Trophoblast cell (in vitro differentiated cells and primary cell): ENCODE results near the gene KRT76.

Experiments
- DNase-seq, 2 donors: peaks; one replicate each; pipeline ENCODE4 v3.0.0-alpha.2; 2016
- H2AFZ ChIP-seq: 2 replicates; pipeline ENCODE4 v1.6.1; 2013; ENCODE audit warnings: low read length, moderate library complexity, mild to moderate bottlenecking; ENCODE audit not compliant: insufficient read depth, poor library complexity
- H2AK5ac ChIP-seq: 2 replicates; pipeline ENCODE4 v1.6.1; 2013; ENCODE audit warnings: mild to moderate bottlenecking, low read length
- H2BK120ac ChIP-seq: 2 replicates; pipeline ENCODE4 v1.6.1; 2013; ENCODE audit warnings: low read length, mild to moderate bottlenecking, moderate library complexity; ENCODE audit not compliant: insufficient read depth, poor library complexity
- H2BK12ac ChIP-seq: 2 replicates; pipeline ENCODE4 v1.6.1; 2013; ENCODE audit warnings: mild to moderate bottlenecking, low read length, moderate library complexity
- H2BK5ac ChIP-seq: 2 replicates; pipeline ENCODE4 v1.6.1; 2013; ENCODE audit warnings: low read length, low read depth, moderate library complexity, mild to moderate bottlenecking; ENCODE audit not compliant: poor library complexity
- H3K14ac ChIP-seq: 2 replicates; pipeline ENCODE4 v1.6.1; 2013; ENCODE audit warnings: mild to moderate bottlenecking, low read length
- H3K18ac ChIP-seq: 2 replicates; pipeline ENCODE4 v1.6.1; 2013; ENCODE audit warnings: mild to moderate bottlenecking, low read length
- H3K23ac ChIP-seq: 2 replicates; pipeline ENCODE4 v1.6.1; 2013; ENCODE audit warnings: low read length
- H3K27ac ChIP-seq: 2 replicates; pipeline ENCODE4 v1.5.1; 2013; ENCODE audit warnings: low read depth, mild to moderate bottlenecking, inconsistent platforms, low read length, moderate library complexity
- H3K27me3 ChIP-seq: 2 replicates; pipeline ENCODE4 v1.6.1; 2013; ENCODE audit warnings: inconsistent platforms, mild to moderate bottlenecking, low read length, moderate library complexity; ENCODE audit not compliant: insufficient read depth
- H3K36me3 ChIP-seq, 2 experiments: 1 replicate in 1 of 2; 2 replicates in 1 of 2; pipeline ENCODE4 v1.6.1; 2013; ENCODE audit warnings: low read length in 2 of 2, mild to moderate bottlenecking in 2 of 2, moderate library complexity in 1 of 2; ENCODE audit not compliant: insufficient read depth in 2 of 2, control insufficient read depth in 1 of 2
- H3K4ac ChIP-seq: 2 replicates; pipeline ENCODE4 v1.6.1; 2013; ENCODE audit warnings: low read depth, mild to moderate bottlenecking, low read length, moderate library complexity
- H3K4me1 ChIP-seq, 2 experiments: 1 replicate in 1 of 2; 2 replicates in 1 of 2; pipeline ENCODE4 v1.6.1; 2013; ENCODE audit warnings: low read length in 2 of 2, mild to moderate bottlenecking in 2 of 2, moderate library complexity in 1 of 2; ENCODE audit not compliant: insufficient read depth in 2 of 2, control insufficient read depth in 1 of 2
- H3K4me2 ChIP-seq: 2 replicates; pipeline ENCODE4 v1.6.1; 2013; ENCODE audit warnings: inconsistent platforms, mild to moderate bottlenecking, low read length, moderate library complexity
- H3K4me3 ChIP-seq: 2 replicates; pipeline ENCODE4 v1.5.1; 2013; ENCODE audit warnings: mild to moderate bottlenecking, low read depth, low read length, inconsistent platforms
- H3K79me1 ChIP-seq: one replicate; pipeline ENCODE4 v1.6.1; 2013; ENCODE audit warnings: low read length
- H3K79me2 ChIP-seq: 2 replicates; pipeline ENCODE4 v1.6.1; 2013; ENCODE audit warnings: low read length, mild to moderate bottlenecking; ENCODE audit not compliant: control insufficient read depth, insufficient read depth, poor library complexity
- H3K9ac ChIP-seq: 2 replicates; pipeline ENCODE4 v1.6.1; 2013; ENCODE audit warnings: mild to moderate bottlenecking, low read length
- H3K9me3 ChIP-seq: 2 replicates; pipeline ENCODE4 v1.6.1; 2013; ENCODE audit warnings: low read depth, mild to moderate bottlenecking, control low read depth, inconsistent platforms, low read length; ENCODE audit not compliant: insufficient read depth
- H4K12ac ChIP-seq: 2 replicates; pipeline ENCODE4 v1.6.1; 2013; ENCODE audit warnings: low read depth, mild to moderate bottlenecking, low read length, moderate library complexity
- H4K8ac ChIP-seq: 2 replicates; pipeline ENCODE4 v1.6.1; 2013; ENCODE audit warnings: low read depth, mild to moderate bottlenecking, low read length, moderate library complexity
- H4K91ac ChIP-seq: one replicate; pipeline ENCODE4 v1.6.1; 2013; ENCODE audit warnings: low read depth, mild to moderate bottlenecking, low read length, moderate library complexity
- WGBS: extraction: QIAGEN DNeasy Blood & Tissue Kit; methylation state at CpG from one replicate; pipeline ENCODE4 v1.1.7; 2013; ENCODE audit warnings: missing lambda C conversion rate; ENCODE audit not compliant: insufficient read length, insufficient coverage; ENCODE audit errors: extremely low coverage; 5-methylcytosine and 5-hydroxymethylcytosine counted together

The KRT76 gene

DNA sequence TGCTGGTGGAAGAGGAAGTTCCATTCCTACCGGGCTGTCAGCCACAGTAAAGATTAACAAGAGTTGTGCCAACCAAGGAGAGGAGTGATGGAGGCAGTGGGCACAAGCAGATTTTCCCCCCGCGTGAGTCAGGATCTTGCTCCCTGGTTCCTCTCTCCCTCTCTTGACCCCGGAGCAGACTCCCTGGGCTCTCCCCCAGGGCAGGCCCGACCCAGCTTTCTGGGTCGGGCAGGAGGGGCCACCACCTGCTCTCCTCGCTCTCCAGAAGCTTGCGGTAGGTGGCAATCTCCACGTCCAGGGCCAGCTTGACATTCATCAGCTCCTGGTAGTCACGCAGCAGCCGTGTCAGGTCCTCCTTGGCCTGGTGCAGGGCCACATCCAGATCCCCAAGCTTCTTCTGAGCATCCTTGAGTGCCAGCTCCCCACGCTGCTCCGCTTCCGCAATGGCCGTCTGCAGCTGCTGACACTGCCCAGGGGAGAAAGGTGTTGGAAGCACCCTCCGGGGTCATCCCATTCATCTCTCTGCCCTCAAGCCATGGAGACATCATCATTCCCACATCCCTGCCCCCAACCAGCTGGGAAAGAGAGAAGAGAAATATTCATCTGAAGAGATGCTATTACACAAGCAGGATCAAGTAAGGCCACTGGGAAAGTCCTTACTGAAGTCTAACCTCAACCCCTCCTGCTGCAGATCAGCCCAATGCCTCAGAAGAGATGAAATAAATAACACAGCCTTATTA is 45.8 kb upstream of the KRT76 start:
- Histone ChIP-seq H3K4me3 (no peak overlapping the region), H2AK5ac (no peak overlapping the region)

DNA sequence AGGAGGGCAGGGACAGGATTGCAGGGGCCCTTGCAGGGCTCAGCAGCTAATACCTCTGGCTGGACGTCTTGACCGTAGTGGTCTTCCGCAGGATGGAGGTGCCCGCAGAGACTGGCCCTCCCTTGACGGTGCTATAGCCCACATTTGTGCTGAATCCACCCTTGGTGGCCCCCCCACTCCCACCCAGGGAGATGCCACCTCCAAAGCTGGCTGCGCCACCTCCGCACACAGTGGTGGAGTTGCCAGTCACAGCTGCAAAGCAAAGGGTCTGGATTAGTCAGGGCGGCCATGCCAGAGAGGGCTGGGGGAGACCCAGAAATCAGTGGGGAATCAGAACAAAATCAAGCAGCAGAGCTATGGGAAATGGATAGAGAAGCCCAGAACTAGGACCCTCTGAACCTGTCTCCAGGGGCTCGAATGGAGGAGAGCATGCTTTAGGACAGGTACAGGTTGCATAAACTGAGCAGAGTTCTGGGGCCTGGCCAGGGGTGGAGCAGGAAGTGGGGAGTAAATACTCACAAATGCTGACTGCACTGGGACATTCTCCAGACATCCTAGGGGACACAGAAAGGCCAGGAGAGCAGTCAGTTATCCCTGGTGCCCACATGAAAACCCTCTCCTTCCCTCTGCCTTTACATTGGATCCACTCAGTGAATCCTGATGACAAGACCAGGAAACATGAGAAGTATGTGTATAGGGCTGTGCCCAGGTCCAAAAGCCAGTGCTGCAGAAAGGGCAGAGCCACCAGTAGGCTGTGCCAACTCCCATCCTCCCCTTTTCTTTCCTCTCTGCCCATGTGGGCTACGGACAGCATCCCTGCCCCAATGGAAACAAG is 44.9 kb upstream of the KRT76 start:
- Histone ChIP-seq H2BK5ac (no peak overlapping the region), H3K4me2 (no peak overlapping the region), H3K14ac (no peak overlapping the region), H3K23ac (no peak overlapping the region), H3K79me2 (no peaks in the 10 kb centered on the region), H2AK5ac (no peak overlapping the region), H3K9me3 (no peaks in the 10 kb centered on the region), H3K27ac (no peak overlapping the region), H3K18ac (no peak overlapping the region), H3K36me3 (no peaks in the 10 kb centered on the region), H3K4me1 (peaks cover 0 to 1% of the 10 kb centered on the region in 2 experiments), H2BK120ac (no peak overlapping the region), H4K8ac (no peak overlapping the region), H3K4ac (no peak overlapping the region), H3K9ac (no peak overlapping the region), H4K91ac (no peak overlapping the region), H3K79me1 (no peaks in the 10 kb centered on the region), H3K4me3 (no peak overlapping the region), H2AFZ (no peak overlapping the region), H3K27me3 (no peaks in the 10 kb centered on the region), H2BK12ac (no peak overlapping the region), H4K12ac (no peak overlapping the region)
- peak in 1 of 2 donors; percentile 34 for DNase-seq
- no CpG with 5 or more reads among the region's 10 CpGs for WGBS

More for the DNA sequence above, 45.8 kb upstream of the KRT76 start:
- no peak overlapping the region for H4K91ac ChIP-seq
- no peak overlapping the region for H2BK5ac ChIP-seq
- H3K27ac ChIP-seq: no peak overlapping the region
- WGBS: no CpG with 5 or more reads among the region's 16 CpGs
- no peaks in the 10 kb centered on the region for H3K79me2 ChIP-seq
- H3K4ac ChIP-seq: no peak overlapping the region
- no peaks in the 10 kb centered on the region for H3K36me3 ChIP-seq
- H3K9ac ChIP-seq: no peak overlapping the region
- H3K27me3 ChIP-seq: no peaks in the 10 kb centered on the region
- H3K4me2 ChIP-seq: no peak overlapping the region
- no peaks in the 10 kb centered on the region for H3K79me1 ChIP-seq
- H3K9me3 ChIP-seq: no peaks in the 10 kb centered on the region
- H3K18ac ChIP-seq: no peak overlapping the region
- H3K23ac ChIP-seq: no peak overlapping the region
- H4K12ac ChIP-seq: no peak overlapping the region
- H2BK120ac ChIP-seq: no peak overlapping the region
- no peak overlapping the region for H2BK12ac ChIP-seq
- no peak overlapping the region for H3K14ac ChIP-seq
- no peak overlapping the region for H4K8ac ChIP-seq
- H3K4me1 ChIP-seq: peaks cover 0 to 2% of the 10 kb centered on the region in 2 experiments
- no peak overlapping the region for H2AFZ ChIP-seq
- peak; percentile 66 to 68 for DNase-seq

DNA sequence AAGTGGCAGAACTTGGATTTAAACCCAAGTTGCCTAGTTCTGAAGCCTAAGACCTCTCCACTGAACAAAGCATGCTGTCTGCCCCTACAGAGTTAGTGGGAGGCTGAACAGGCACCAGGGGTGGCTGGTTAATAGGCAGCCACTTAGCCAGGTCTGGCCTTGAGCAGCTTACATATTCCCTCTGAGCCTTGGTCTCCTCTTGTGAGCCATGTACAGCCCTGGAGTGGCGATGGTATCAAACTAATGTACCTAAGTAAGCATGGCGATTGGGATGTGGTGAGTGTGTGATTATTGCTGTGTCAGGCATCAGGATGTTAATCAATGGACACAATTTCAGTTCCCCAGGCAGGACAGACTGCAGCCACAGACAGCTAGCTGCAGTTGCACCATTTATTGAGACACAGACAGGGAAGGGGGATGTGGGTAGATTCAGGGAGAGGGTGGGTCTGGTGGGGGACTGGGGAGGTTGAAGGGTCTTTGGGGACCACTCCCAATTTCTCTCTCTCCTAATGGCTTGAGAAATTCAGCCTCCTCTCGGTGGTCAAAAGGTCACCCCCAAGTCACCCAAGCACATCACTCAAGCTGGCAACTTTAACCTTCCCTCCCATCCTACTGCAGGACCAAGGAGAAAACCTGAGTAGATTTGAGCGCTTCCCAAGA is 44.1 kb upstream of the KRT76 start:
- no peak overlapping the region for H3K18ac ChIP-seq
- WGBS: no CpG with 5 or more reads among the region's 4 CpGs
- H2BK12ac ChIP-seq: no peak overlapping the region
- no peaks in the 10 kb centered on the region for H3K79me1 ChIP-seq
- no peak overlapping the region for H2BK120ac ChIP-seq
- no peak for DNase-seq
- no peak overlapping the region for H3K4me3 ChIP-seq
- no peak overlapping the region for H3K9ac ChIP-seq
- H4K12ac ChIP-seq: no peak overlapping the region
- H3K4ac ChIP-seq: no peak overlapping the region
- H3K27ac ChIP-seq: no peak overlapping the region
- H2BK5ac ChIP-seq: no peak overlapping the region
- H3K27me3 ChIP-seq: no peaks in the 10 kb centered on the region
- H3K4me1 ChIP-seq: no peaks in the 10 kb centered on the region
- H3K79me2 ChIP-seq: no peaks in the 10 kb centered on the region
- no peak overlapping the region for H3K14ac ChIP-seq
- no peak overlapping the region for H4K8ac ChIP-seq
- no peak overlapping the region for H4K91ac ChIP-seq
- no peak overlapping the region for H2AK5ac ChIP-seq
- no peaks in the 10 kb centered on the region for H3K9me3 ChIP-seq
- H3K4me2 ChIP-seq: no peak overlapping the region
- H2AFZ ChIP-seq: no peak overlapping the region
- no peaks in the 10 kb centered on the region for H3K36me3 ChIP-seq
- no peak overlapping the region for H3K23ac ChIP-seq

DNA sequence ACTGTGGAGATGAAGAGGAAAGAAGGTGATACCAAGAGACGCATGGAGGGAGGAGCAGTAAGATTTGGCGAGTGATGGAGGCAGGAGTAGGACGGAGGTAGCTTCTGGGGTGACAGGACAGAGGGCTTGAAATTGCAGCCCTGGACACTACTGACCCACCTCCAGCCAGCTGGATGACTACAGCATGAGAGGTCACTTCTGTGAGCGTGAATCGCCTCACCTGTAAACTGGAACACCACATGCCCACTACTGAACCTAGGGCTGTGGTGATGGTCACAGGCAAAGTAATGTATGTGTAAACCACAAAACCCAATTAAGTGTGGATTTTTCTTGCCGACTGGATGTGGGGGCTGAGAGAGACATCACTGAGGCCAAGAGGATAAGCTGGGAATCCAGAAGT is 43.4 kb upstream of the KRT76 start:
- no peak overlapping the region for H2AFZ ChIP-seq
- H3K18ac ChIP-seq: no peak overlapping the region
- no peak overlapping the region for H3K14ac ChIP-seq
- no peak overlapping the region for H2BK120ac ChIP-seq
- H4K8ac ChIP-seq: no peak overlapping the region
- H2AK5ac ChIP-seq: no peak overlapping the region
- H3K4me1 ChIP-seq: no peaks in the 10 kb centered on the region
- H3K4me3 ChIP-seq: no peak overlapping the region
- no peaks in the 10 kb centered on the region for H3K79me1 ChIP-seq
- WGBS: no CpG with 5 or more reads among the region's 6 CpGs
- H2BK12ac ChIP-seq: no peak overlapping the region
- no peak overlapping the region for H3K4me2 ChIP-seq
- H3K9me3 ChIP-seq: no peaks in the 10 kb centered on the region
- no peak overlapping the region for H3K4ac ChIP-seq
- no peak overlapping the region for H3K23ac ChIP-seq
- H4K12ac ChIP-seq: no peak overlapping the region
- no peak overlapping the region for H3K27ac ChIP-seq
- H2BK5ac ChIP-seq: no peak overlapping the region
- H3K36me3 ChIP-seq: no peaks in the 10 kb centered on the region
- no peaks in the 10 kb centered on the region for H3K79me2 ChIP-seq
- no peaks in the 10 kb centered on the region for H3K27me3 ChIP-seq
- H3K9ac ChIP-seq: no peak overlapping the region
- no peak overlapping the region for H4K91ac ChIP-seq
- no peak for DNase-seq
